Osteocyte (in vitro differentiated cells): ENCODE data around the gene ZNF526. TPM values are rescaled to one million over a fixed set of nuclear protein-coding genes. Genes with fewer than 3 reads are reported as not detected.
A peak's percentile ranks its signal among the peaks of the same experiment; 100 is the strongest.
"Not testable (repeated sequence)": the region's sequence is repeated elsewhere in the genome, so short reads cannot be mapped to it uniquely, and the experiment has no call there.

ENCODE experiments used
- DNase-seq: peaks from one replicate; pipeline ENCODE4 v3.0.0; 2021; ENCODE audit warnings: mixed read lengths; ENCODE audit not compliant: unreplicated experiment; ENCODE audit errors: extremely low spot score
- H3K27ac Mint-ChIP-seq: one replicate; pipeline ENCODE4 v1.8.0; 2021; ENCODE audit warnings: mild to moderate bottlenecking, mixed read lengths; ENCODE audit not compliant: unreplicated experiment
- H3K27me3 Mint-ChIP-seq: one replicate; pipeline ENCODE4 v1.8.0; 2021; ENCODE audit warnings: mixed read lengths; ENCODE audit not compliant: unreplicated experiment
- H3K36me3 Mint-ChIP-seq: one replicate; pipeline ENCODE4 v1.8.0; 2021; ENCODE audit warnings: mixed read lengths; ENCODE audit not compliant: unreplicated experiment
- H3K4me1 Mint-ChIP-seq: one replicate; pipeline ENCODE4 v1.8.0; 2021; ENCODE audit warnings: mixed read lengths; ENCODE audit not compliant: unreplicated experiment
- H3K4me3 Mint-ChIP-seq: one replicate; pipeline ENCODE4 v1.8.0; 2021; ENCODE audit warnings: mild to moderate bottlenecking, moderate library complexity, mixed read lengths; ENCODE audit not compliant: unreplicated experiment
- H3K9me3 Mint-ChIP-seq: one replicate; pipeline ENCODE4 v1.8.0; 2021; ENCODE audit warnings: mixed read lengths; ENCODE audit not compliant: unreplicated experiment
- CTCF ChIP-seq: fragments of 200-600 bp; sonication (generic); IDR thresholded peaks from 2 replicates; pipeline ENCODE4 v1.5.0; 2021; ENCODE audit warnings: antibody characterized with exemption, mild to moderate bottlenecking, moderate library complexity
- total RNA-seq: library from RNA; stranded (reverse); gene quantifications from 2 replicates; pipeline ENCODE4 v1.2.1, GENCODE V29; 2021

Gene ZNF526
- total RNA-seq, 1 donor from 2014 or later = 9.9 TPM

GRCh38 chr19:42254089-42254849 lies 34.2 kb downstream of the ZNF526 start:
- no peaks in the 10 kb centered on the region for H3K36me3 Mint-ChIP-seq
- no peaks in the 10 kb centered on the region for H3K9me3 Mint-ChIP-seq
- TF ChIP-seq CTCF = no peak
- no peaks in the 10 kb centered on the region for H3K27me3 Mint-ChIP-seq
- H3K4me3 Mint-ChIP-seq = peak overlapping the region; percentile 72
- H3K27ac Mint-ChIP-seq = peak overlapping the region; percentile 27
- H3K4me1 Mint-ChIP-seq = peaks cover 44% of the 10 kb centered on the region
- no peak for DNase-seq

- H3K9me3 Mint-ChIP-seq = no peaks in the 10 kb centered on the region
- DNase-seq = peak; percentile 97
- peaks cover 39% of the 10 kb centered on the region for H3K4me1 Mint-ChIP-seq
- no peaks in the 10 kb centered on the region for H3K27me3 Mint-ChIP-seq
- no peak for TF ChIP-seq CTCF
- no peaks in the 10 kb centered on the region for H3K36me3 Mint-ChIP-seq
- H3K4me3 Mint-ChIP-seq = peak within 1 kb of the TSS; percentile 78
- H3K27ac Mint-ChIP-seq = peak within 1 kb of the TSS; percentile 96
These were observed 35.0 kb downstream of the ZNF526 start, which contains the start of gene ERF for GRCh38 chr19:42254850-42255765. TSS of gene ERF (minus strand) at chr19:42255128. CDS start at chr19:42254999, 129 bp downstream.

GRCh38 chr19:42255766-42256745 lies 35.9 kb downstream of the ZNF526 start:
- Mint-ChIP-seq H3K27me3 (no peaks in the 10 kb centered on the region), H3K4me3 (peak overlapping the region; percentile 78), H3K9me3 (no peaks in the 10 kb centered on the region), H3K27ac (peak overlapping the region; percentile 96), H3K4me1 (peaks cover 33% of the 10 kb centered on the region), H3K36me3 (no peaks in the 10 kb centered on the region)
- no peak for DNase-seq
- no peak for TF ChIP-seq CTCF

- H3K36me3 Mint-ChIP-seq, H3K9me3 Mint-ChIP-seq, H3K27me3 Mint-ChIP-seq, H3K4me3 Mint-ChIP-seq, H3K27ac Mint-ChIP-seq, DNase-seq: not testable (repeated sequence)
- peaks cover 26% of the 10 kb centered on the region for H3K4me1 Mint-ChIP-seq
These were observed 37.7 kb downstream of the ZNF526 start for GRCh38 chr19:42257842-42258241.

GRCh38 chr19:42261763-42262162 lies 41.7 kb downstream of the ZNF526 start:
- TF ChIP-seq CTCF = no peak
- no peaks in the 10 kb centered on the region for H3K27me3 Mint-ChIP-seq
- no peak overlapping the region for H3K4me3 Mint-ChIP-seq
- H3K9me3 Mint-ChIP-seq = no peaks in the 10 kb centered on the region
- H3K36me3 Mint-ChIP-seq = no peaks in the 10 kb centered on the region
- no peak overlapping the region for H3K27ac Mint-ChIP-seq
- no peak for DNase-seq
- H3K4me1 Mint-ChIP-seq = peaks cover 12% of the 10 kb centered on the region

GRCh38 chr19:42266105-42266504 lies 46.0 kb downstream of the ZNF526 start:
- H3K27me3 Mint-ChIP-seq, H3K27ac Mint-ChIP-seq, DNase-seq, H3K36me3 Mint-ChIP-seq, H3K9me3 Mint-ChIP-seq, H3K4me3 Mint-ChIP-seq: not testable (repeated sequence)
- peaks cover 33% of the 10 kb centered on the region for H3K4me1 Mint-ChIP-seq

GRCh38 chr19:42266928-42267603 lies 47.0 kb downstream of the ZNF526 start:
- not testable (repeated sequence) for H3K27ac Mint-ChIP-seq, H3K27me3 Mint-ChIP-seq
- peaks cover 33% of the 10 kb centered on the region for H3K4me1 Mint-ChIP-seq

More at GRCh38 chr19:42266928-42267603, 47.0 kb downstream of the ZNF526 start:
- not testable (repeated sequence) for DNase-seq, H3K4me3 Mint-ChIP-seq, H3K36me3 Mint-ChIP-seq, H3K9me3 Mint-ChIP-seq
